Hematopoietic multipotent progenitor cell treated with erythropoietin and hydrocortisone succinate and interleukin-3 and kit ligand, for 6 days (in vitro differentiated cells): ENCODE data around the gene LENG1.
"Not testable (repeated sequence)": the region's sequence is repeated elsewhere in the genome, so short reads cannot be mapped to it uniquely, and the experiment has no call there.

Source experiments
- DNase-seq: peaks from one replicate; pipeline ENCODE4 v3.0.0-alpha.2; 2015

LENG1 gene

GRCh38 chr19:54189145-54189734, 29.7 kb upstream of the LENG1 start, which contains the start of gene MBOAT7:
Gene MBOAT7 (minus strand): TSS chr19:54189580. CDS start chr19:54188508, 1,072 bp downstream.
- DNase-seq: no peak

GRCh38 chr19:54188215-54188871, 28.8 kb upstream of the LENG1 start:
- peak; percentile 92 for DNase-seq

GRCh38 chr19:54186934-54187381, 27.4 kb upstream of the LENG1 start:
- DNase-seq: no peak

GRCh38 chr19:54186351-54186750, 26.8 kb upstream of the LENG1 start:
- no peak for DNase-seq

GRCh38 chr19:54183431-54183830, 23.9 kb upstream of the LENG1 start:
- no peak for DNase-seq

GRCh38 chr19:54181894-54182293, 22.4 kb upstream of the LENG1 start:
- not testable (repeated sequence) for DNase-seq

GRCh38 chr19:54180691-54181091, 21.2 kb upstream of the LENG1 start:
- no peak for DNase-seq

- peak; percentile 61 for DNase-seq
These were observed 20.5 kb upstream of the LENG1 start for GRCh38 chr19:54179921-54180461.

- no peak for DNase-seq
These were observed 19.8 kb upstream of the LENG1 start for GRCh38 chr19:54179262-54179852.

- DNase-seq: peak; percentile 68
These were observed 19.2 kb upstream of the LENG1 start for GRCh38 chr19:54178581-54179261.

GRCh38 chr19:54173951-54174834, 14.7 kb upstream of the LENG1 start:
- no peak for DNase-seq

- no peak for DNase-seq
These were observed 13.8 kb upstream of the LENG1 start for GRCh38 chr19:54173359-54173699.

- DNase-seq: no peak
These were observed 13.2 kb upstream of the LENG1 start, which contains the start of gene TMC4 for GRCh38 chr19:54172471-54173358. Gene TMC4 (minus strand): TSS chr19:54173160. CDS start chr19:54173117, 43 bp downstream.

GRCh38 chr19:54171736-54172431, 12.4 kb upstream of the LENG1 start:
- DNase-seq: not testable (repeated sequence)

GRCh38 chr19:54169149-54169740, 9.7 kb upstream of the LENG1 start:
- DNase-seq: no peak

- DNase-seq: peak; percentile 94
These were observed 8.8 kb upstream of the LENG1 start for GRCh38 chr19:54168174-54168917.

GRCh38 chr19:54165222-54165621, 5.7 kb upstream of the LENG1 start:
- DNase-seq: no peak

- DNase-seq: peak; percentile 75
These were observed 5.0 kb upstream of the LENG1 start for GRCh38 chr19:54164369-54165068.

- DNase-seq: no peak
These were observed 3.4 kb upstream of the LENG1 start for GRCh38 chr19:54162884-54163283.
